Activated naive CD4-positive, alpha-beta T cell treated with anti-CD3 and anti-CD28 coated beads, Interleukin-2, amount 50 U/mL, for 72 hours (primary cell): ENCODE measurements around the gene NBL1. TPM values are rescaled to one million over a fixed set of nuclear protein-coding genes. Genes with fewer than 3 reads are reported as not detected.

ENCODE experiments used
- ATAC-seq, 2 donors: fragments of 150-1000 bp; cut with Tn5 transposase; 2 replicates each; pipeline ENCODE4 v1.10.0; 2021; ENCODE audit warnings: mild to moderate bottlenecking in 2 of 2, moderate library complexity in 2 of 2
- DNase-seq, 2 donors: peaks; one replicate each; pipeline ENCODE4 v3.0.0; 2021 to 2022; ENCODE audit warnings: low spot score in 2 of 2
- H3K27ac Mint-ChIP-seq, 2 donors: one replicate each; pipeline ENCODE4 v1.8.0; 2022; ENCODE audit warnings: mild to moderate bottlenecking in 2 of 2, mixed read lengths in 2 of 2
- H3K36me3 Mint-ChIP-seq, 2 donors: one replicate each; pipeline ENCODE4 v1.8.0; 2022; ENCODE audit warnings: mixed read lengths in 2 of 2
- H3K9me3 Mint-ChIP-seq, 2 donors: one replicate each; pipeline ENCODE4 v1.8.0; 2022; ENCODE audit warnings: mixed read lengths in 2 of 2
- total RNA-seq, 2 donors: library from RNA; stranded (reverse); gene quantifications; one replicate each; pipeline ENCODE4 v1.2.3, GENCODE V29; 2022

The NBL1 gene
- total RNA-seq = 10 to 100 TPM; 16.2 to 24.0 TPM

GRCh38 chr1:19643602-19644394 lies at the start of gene NBL1:
TSS of gene NBL1 (plus strand) at chr1:19644311. CDS start at chr1:19655031, 10,720 bp downstream.
- no peaks in the 10 kb centered on the region for H3K9me3 Mint-ChIP-seq
- peaks cover 5 to 6% of the 10 kb centered on the region in 2 donors for H3K36me3 Mint-ChIP-seq
- peak within 1 kb of the TSS; percentile 74 to 81 for H3K27ac Mint-ChIP-seq
- DNase-seq (peak; percentile 74 to 82), ATAC-seq (peak; percentile 91 to 93)

- ATAC-seq = no peak
These were observed 47.9 kb upstream of the NBL1 start for GRCh38 chr1:19596065-19596713.

GRCh38 chr1:19596714-19597495 lies 47.2 kb upstream of the NBL1 start:
- H3K27ac Mint-ChIP-seq = peak overlapping the region; percentile 97 to 100
- ATAC-seq (peak; percentile 89 to 93), DNase-seq (peak; percentile 94 to 100)

More at GRCh38 chr1:19596065-19596713, 47.9 kb upstream of the NBL1 start:
- Mint-ChIP-seq H3K27ac (peak overlapping the region; percentile 97 to 100), H3K36me3 (peaks cover 24 to 31% of the 10 kb centered on the region in 2 donors), H3K9me3 (peaks cover 0 to 5% of the 10 kb centered on the region in 2 donors)
- DNase-seq = no peak

GRCh38 chr1:19597496-19598309 lies 46.4 kb upstream of the NBL1 start:
- peaks cover 35 to 37% of the 10 kb centered on the region in 2 donors for H3K36me3 Mint-ChIP-seq
- peak overlapping the region; percentile 96 to 97 for H3K27ac Mint-ChIP-seq

More at GRCh38 chr1:19596714-19597495, 47.2 kb upstream of the NBL1 start:
- H3K36me3 Mint-ChIP-seq = peaks cover 29 to 34% of the 10 kb centered on the region in 2 donors
- H3K9me3 Mint-ChIP-seq = peaks cover 0 to 5% of the 10 kb centered on the region in 2 donors

GRCh38 chr1:19599810-19600209 lies 44.3 kb upstream of the NBL1 start:
- ATAC-seq = no peak
- Mint-ChIP-seq H3K36me3 (peaks cover 35 to 37% of the 10 kb centered on the region in 2 donors), H3K27ac (peak overlapping the region; percentile 88 to 97), H3K9me3 (peaks cover 0 to 5% of the 10 kb centered on the region in 2 donors)
- no peak for DNase-seq

More at GRCh38 chr1:19597496-19598309, 46.4 kb upstream of the NBL1 start:
- DNase-seq (no peak), ATAC-seq (peak in 1 of 2 donors; percentile 21)
- peaks cover 0 to 5% of the 10 kb centered on the region in 2 donors for H3K9me3 Mint-ChIP-seq

GRCh38 chr1:19602486-19602885 lies 41.6 kb upstream of the NBL1 start:
- peaks cover 0 to 4% of the 10 kb centered on the region in 2 donors for H3K9me3 Mint-ChIP-seq
- no peak for DNase-seq
- ATAC-seq = no peak
- peaks cover 26 to 30% of the 10 kb centered on the region in 2 donors for H3K36me3 Mint-ChIP-seq
- H3K27ac Mint-ChIP-seq = peak overlapping the region in 1 of 2 donors; percentile 26

- Mint-ChIP-seq H3K27ac (peak overlapping the region; percentile 34 to 50), H3K9me3 (no peaks in the 10 kb centered on the region), H3K36me3 (peaks cover 14 to 20% of the 10 kb centered on the region in 2 donors)
- no peak for ATAC-seq
- DNase-seq = no peak
These were observed 38.1 kb upstream of the NBL1 start for GRCh38 chr1:19605967-19606366.

- Mint-ChIP-seq H3K36me3 (peaks cover 10 to 14% of the 10 kb centered on the region in 2 donors), H3K27ac (peak overlapping the region; percentile 50 to 55), H3K9me3 (no peaks in the 10 kb centered on the region)
- peak; percentile 59 to 89 for ATAC-seq
- DNase-seq = peak in 1 of 2 donors; percentile 62
These were observed 37.1 kb upstream of the NBL1 start for GRCh38 chr1:19606817-19607642.

- no peaks in the 10 kb centered on the region for H3K9me3 Mint-ChIP-seq
- ATAC-seq (no peak), DNase-seq (no peak)
- H3K27ac Mint-ChIP-seq = peak overlapping the region; percentile 40 to 50
- H3K36me3 Mint-ChIP-seq = peaks cover 7 to 10% of the 10 kb centered on the region in 2 donors
These were observed 35.9 kb upstream of the NBL1 start for GRCh38 chr1:19608232-19608631.

- no peaks in the 10 kb centered on the region for H3K9me3 Mint-ChIP-seq
- H3K27ac Mint-ChIP-seq = no peak overlapping the region
- peaks cover 11 to 16% of the 10 kb centered on the region in 2 donors for H3K36me3 Mint-ChIP-seq
- ATAC-seq (no peak), DNase-seq (no peak)
These were observed 33.7 kb upstream of the NBL1 start for GRCh38 chr1:19610282-19610981.

GRCh38 chr1:19612530-19612929 lies 31.6 kb upstream of the NBL1 start:
- DNase-seq (no peak), ATAC-seq (no peak)
- no peak overlapping the region for H3K27ac Mint-ChIP-seq
- H3K9me3 Mint-ChIP-seq = no peaks in the 10 kb centered on the region
- peaks cover 11 to 15% of the 10 kb centered on the region in 2 donors for H3K36me3 Mint-ChIP-seq

GRCh38 chr1:19613171-19613703 lies 30.9 kb upstream of the NBL1 start:
- Mint-ChIP-seq H3K27ac (peak overlapping the region in 1 of 2 donors; percentile 6), H3K9me3 (no peaks in the 10 kb centered on the region), H3K36me3 (peaks cover 4 to 8% of the 10 kb centered on the region in 2 donors)
- no peak for DNase-seq
- ATAC-seq = no peak

GRCh38 chr1:19615438-19615837 lies 28.7 kb upstream of the NBL1 start:
- ATAC-seq (no peak), DNase-seq (no peak)
- H3K36me3 Mint-ChIP-seq = peaks cover 4 to 6% of the 10 kb centered on the region in 2 donors
- no peaks in the 10 kb centered on the region for H3K9me3 Mint-ChIP-seq
- H3K27ac Mint-ChIP-seq = peak overlapping the region in 1 of 2 donors; percentile 19

GRCh38 chr1:19616489-19616888 lies 27.6 kb upstream of the NBL1 start:
- no peak for DNase-seq
- peaks cover 5 to 6% of the 10 kb centered on the region in 2 donors for H3K36me3 Mint-ChIP-seq
- no peaks in the 10 kb centered on the region for H3K9me3 Mint-ChIP-seq
- no peak overlapping the region for H3K27ac Mint-ChIP-seq
- peak in 1 of 2 donors; percentile 61 for ATAC-seq
